HG03039 (cell line): ENCODE data around the gene RHBDF2.

Experiments used
- ATAC-seq: cut with Tn5 transposase; IDR thresholded peaks from one replicate; pipeline ENCODE4 v1.9.1; 2021; ENCODE audit warnings: mild to moderate bottlenecking, moderate library complexity; ENCODE audit not compliant: unreplicated experiment

RHBDF2 gene

GRCh38 chr17:76501018-76501826 lies at the start of gene RHBDF2:
TSS of gene RHBDF2 (minus strand) at chr17:76501423. CDS start at chr17:76481524, 19,899 bp downstream.
- peak; percentile 63 for ATAC-seq

GRCh38 chr17:76549539-76549938 lies 48.3 kb upstream of the RHBDF2 start:
- ATAC-seq: no peak

GRCh38 chr17:76549215-76549518 lies 47.9 kb upstream of the RHBDF2 start:
- no peak for ATAC-seq

- no peak for ATAC-seq
Observed at GRCh38 chr17:76548378-76549214, 47.4 kb upstream of the RHBDF2 start.

- ATAC-seq: no peak
Observed at GRCh38 chr17:76547642-76548202, 46.5 kb upstream of the RHBDF2 start.

GRCh38 chr17:76547183-76547641 lies 46.0 kb upstream of the RHBDF2 start:
- ATAC-seq: no peak

- no peak for ATAC-seq
Observed at GRCh38 chr17:76546556-76547182, 45.4 kb upstream of the RHBDF2 start.

GRCh38 chr17:76545918-76546555 lies 44.8 kb upstream of the RHBDF2 start:
- no peak for ATAC-seq

GRCh38 chr17:76544546-76545365 lies 43.5 kb upstream of the RHBDF2 start:
- ATAC-seq: no peak

- ATAC-seq: no peak
Observed at GRCh38 chr17:76543826-76544545, 42.8 kb upstream of the RHBDF2 start.

GRCh38 chr17:76543482-76543825 lies 42.2 kb upstream of the RHBDF2 start:
- ATAC-seq: no peak

- no peak for ATAC-seq
Observed at GRCh38 chr17:76542984-76543383, 41.8 kb upstream of the RHBDF2 start.

GRCh38 chr17:76542566-76542971 lies 41.3 kb upstream of the RHBDF2 start:
- ATAC-seq: no peak

GRCh38 chr17:76541739-76542454 lies 40.7 kb upstream of the RHBDF2 start:
- no peak for ATAC-seq

GRCh38 chr17:76540381-76541300 lies 39.4 kb upstream of the RHBDF2 start:
- no peak for ATAC-seq

GRCh38 chr17:76539631-76540271 lies 38.5 kb upstream of the RHBDF2 start, which contains the start of gene PRCD:
TSS of gene PRCD (plus strand) at chr17:76540044. CDS start at chr17:76540142, 98 bp downstream.
- ATAC-seq: no peak

GRCh38 chr17:76538941-76539570 lies 37.8 kb upstream of the RHBDF2 start:
- ATAC-seq: no peak
